ENCODE results near the gene WDR27.

The WDR27 gene

DNA sequence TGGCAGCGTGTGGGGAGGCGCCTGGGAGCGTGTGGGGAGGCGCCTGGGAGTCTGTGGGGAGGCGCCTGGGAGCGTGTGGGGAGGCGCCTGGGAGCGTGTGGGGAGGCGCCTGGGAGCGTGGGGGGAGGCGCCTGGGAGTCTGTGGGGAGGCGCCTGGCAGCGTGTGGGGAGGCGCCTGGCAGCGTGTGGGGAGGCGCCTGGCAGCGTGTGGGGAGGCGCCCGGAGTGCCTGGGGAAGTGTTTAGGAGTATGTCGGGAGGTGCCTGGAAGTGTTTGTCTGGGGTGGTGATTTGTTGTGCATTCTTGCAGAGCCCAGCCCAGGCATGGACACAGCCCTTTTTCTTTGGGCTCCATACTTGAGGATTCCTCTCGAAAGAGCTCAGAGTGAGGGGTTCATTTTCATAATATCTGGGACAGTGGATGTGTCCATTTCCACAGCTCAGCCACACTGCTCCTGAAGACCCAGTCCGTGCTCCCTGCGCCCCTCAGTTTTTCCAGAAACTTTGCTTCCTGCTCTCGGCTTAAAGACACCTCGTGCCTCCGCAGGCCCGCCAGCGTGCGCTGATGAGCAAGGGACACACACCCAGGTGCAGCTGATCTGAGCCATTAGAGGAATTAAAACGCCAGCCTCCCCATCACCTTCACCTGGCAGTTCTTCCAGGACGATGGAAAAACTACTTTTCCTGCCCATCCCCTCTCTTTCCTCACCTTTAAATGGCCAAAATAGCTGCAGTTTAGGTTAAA lies 276.0 kb downstream of the WDR27 start:
- DNase-seq = no peak

- no peak for DNase-seq
Measured at GRCh38 chr6:169424821-169425240, 277.0 kb downstream of the WDR27 start.

GRCh38 chr6:169424149-169424804 lies 277.6 kb downstream of the WDR27 start:
- DNase-seq = no peak

DNA sequence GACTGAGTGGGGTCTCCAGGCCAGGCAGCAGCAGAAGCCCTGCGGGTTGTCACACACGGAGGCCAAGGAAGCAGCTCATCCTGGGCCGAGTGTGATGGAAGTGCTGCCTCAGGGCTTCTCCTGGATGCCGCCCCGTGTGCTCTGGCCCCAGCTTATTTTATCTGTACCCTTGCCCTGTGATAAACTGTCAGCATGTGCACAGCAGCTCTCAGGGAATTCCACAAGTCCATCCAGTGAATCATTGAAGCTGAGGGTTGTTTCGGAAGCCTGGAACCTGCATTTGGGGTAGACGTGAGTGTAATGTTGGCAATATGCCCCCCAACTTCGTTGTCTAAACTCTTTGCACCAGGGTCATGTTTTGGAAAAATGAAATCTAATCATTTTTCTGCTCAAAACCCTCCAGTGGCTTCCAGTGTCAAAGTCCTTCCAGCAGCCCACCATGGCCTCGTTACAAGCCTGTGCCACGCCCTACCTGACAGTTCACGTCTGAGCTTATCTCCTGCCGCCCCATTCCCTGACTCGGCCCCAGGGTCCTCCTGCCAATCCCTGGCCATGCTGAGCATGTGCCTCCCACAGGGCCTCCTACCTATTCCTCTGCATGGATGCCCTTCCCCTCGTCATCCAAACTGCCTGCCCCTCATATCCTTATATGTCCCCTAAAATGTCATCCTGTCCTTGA lies 280.1 kb downstream of the WDR27 start:
- no peak for DNase-seq

GRCh38 chr6:169420912-169421543 lies 280.8 kb downstream of the WDR27 start:
- no peak for DNase-seq

GRCh38 chr6:169417101-169417500 lies 284.7 kb downstream of the WDR27 start:
- no peak for DNase-seq

DNA sequence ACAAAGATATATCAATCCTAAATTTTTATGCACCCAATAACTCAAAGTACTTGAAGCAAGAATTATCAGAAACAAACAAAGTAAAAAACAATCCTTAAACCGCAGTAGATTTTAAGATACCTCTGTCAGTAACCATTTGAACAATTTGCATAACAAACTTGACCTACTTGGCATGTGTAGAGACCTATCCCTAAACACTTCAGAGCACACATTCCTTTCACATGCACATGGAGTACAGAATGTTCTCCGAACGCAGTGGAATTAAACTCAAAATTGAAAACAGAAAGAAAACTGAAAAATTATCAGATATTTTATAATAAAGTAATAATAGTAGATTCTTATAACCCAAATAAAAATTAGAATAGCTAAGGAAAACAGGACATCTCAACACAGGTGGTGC lies 285.6 kb downstream of the WDR27 start:
- no peak for DNase-seq

- DNase-seq = no peak
Measured at GRCh38 chr6:169415179-169415578, 286.6 kb downstream of the WDR27 start.

GRCh38 chr6:169411722-169412121 lies 290.1 kb downstream of the WDR27 start:
- no peak for DNase-seq

GRCh38 chr6:169411296-169411695 lies 290.5 kb downstream of the WDR27 start:
- no peak for DNase-seq

DNA sequence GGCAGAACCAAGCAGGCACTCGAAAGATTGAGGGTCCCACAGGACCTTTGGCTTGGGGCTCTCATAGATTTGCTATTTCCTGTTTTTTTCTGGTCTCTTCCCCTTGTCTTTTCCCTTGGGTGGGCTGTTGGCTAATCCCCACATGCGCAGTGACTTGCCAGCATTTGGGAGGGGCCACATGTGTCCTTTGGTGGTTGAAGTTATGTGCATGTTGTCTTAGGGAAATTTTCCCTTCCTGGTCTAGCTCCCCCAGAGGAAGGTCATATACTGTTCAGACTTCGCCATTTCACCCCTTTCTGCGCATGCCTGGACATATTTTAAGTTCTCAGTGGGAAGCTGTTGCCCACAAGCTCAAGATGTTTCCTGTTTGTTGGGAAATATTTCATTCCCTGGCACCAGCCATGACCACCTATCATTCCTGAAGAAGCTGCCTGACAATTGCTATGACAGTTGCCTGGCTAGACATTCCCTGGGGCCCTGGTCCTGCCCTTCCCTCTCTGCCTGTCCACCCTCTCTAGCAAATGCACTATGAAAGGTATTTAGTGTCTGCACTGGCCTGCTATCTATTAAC lies 292.0 kb downstream of the WDR27 start:
- no peak for DNase-seq

DNA sequence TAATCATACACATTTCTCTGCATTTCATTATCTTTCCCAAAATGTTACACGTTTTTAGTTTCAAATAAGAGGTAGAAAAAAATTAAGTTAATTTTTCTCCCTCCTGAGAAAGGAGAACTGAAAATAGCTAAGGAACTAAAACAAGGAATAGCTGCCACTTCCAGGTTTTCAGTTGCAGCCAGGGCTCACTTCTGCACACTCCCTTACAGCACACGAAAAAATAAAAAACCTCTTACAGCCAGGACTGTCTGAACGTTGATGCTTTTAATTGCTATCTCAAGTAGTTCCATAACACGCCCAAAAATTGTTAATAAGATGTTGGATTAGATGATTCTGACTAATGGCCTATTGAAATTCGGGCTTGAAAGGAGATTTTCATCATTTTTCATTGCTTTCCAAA lies 294.5 kb downstream of the WDR27 start:
- no peak for DNase-seq
